Measurements from ENCODE around the gene ZNF454.
A peak's percentile ranks its signal among the peaks of the same experiment; 100 is the strongest.

The ZNF454 gene

GRCh38 chr5:178940569-178941360 lies at the start of gene ZNF454:
TSS of gene ZNF454 (plus strand) at chr5:178941198. CDS start at chr5:178942792, 1,594 bp downstream.
- DNase-seq (ENCODE audit: low spot score): no peak

GRCh38 chr5:178895615-178896571 lies 45.1 kb upstream of the ZNF454 start, which contains the start of gene ZFP2:
TSS of gene ZFP2 (plus strand) at chr5:178895913. CDS start at chr5:178931314, 35,401 bp downstream.
- peak; percentile 80 for DNase-seq (ENCODE audit: low spot score)

- no peak for DNase-seq (ENCODE audit: low spot score)
These were observed 41.7 kb upstream of the ZNF454 start for GRCh38 chr5:178899289-178899688.

- no peak for DNase-seq (ENCODE audit: low spot score)
These were observed 38.1 kb upstream of the ZNF454 start for GRCh38 chr5:178902849-178903248.

- DNase-seq (ENCODE audit: low spot score): no peak
These were observed 8.9 kb upstream of the ZNF454 start for GRCh38 chr5:178931846-178932760.

GRCh38 chr5:178941361-178941760 lies 363 bp downstream of the ZNF454 start:
- no peak for DNase-seq (ENCODE audit: low spot score)

- no peak for DNase-seq (ENCODE audit: low spot score)
These were observed 24.6 kb downstream of the ZNF454 start for GRCh38 chr5:178965465-178966055.

GRCh38 chr5:178981381-178981780 lies 40.4 kb downstream of the ZNF454 start:
- no peak for DNase-seq (ENCODE audit: low spot score)

- DNase-seq (ENCODE audit: low spot score): no peak
These were observed 41.9 kb downstream of the ZNF454 start for GRCh38 chr5:178982941-178983340.

GRCh38 chr5:178983728-178984127 lies 42.7 kb downstream of the ZNF454 start:
- no peak for DNase-seq (ENCODE audit: low spot score)

- no peak for DNase-seq (ENCODE audit: low spot score)
These were observed 43.4 kb downstream of the ZNF454 start for GRCh38 chr5:178984145-178985072.

- no peak for DNase-seq (ENCODE audit: low spot score)
These were observed 45.4 kb downstream of the ZNF454 start for GRCh38 chr5:178986326-178986960.

- DNase-seq (ENCODE audit: low spot score): no peak
These were observed 47.6 kb downstream of the ZNF454 start for GRCh38 chr5:178988436-178989220.

GRCh38 chr5:178989311-178989710 lies 48.3 kb downstream of the ZNF454 start:
- no peak for DNase-seq (ENCODE audit: low spot score)

GRCh38 chr5:178990491-178990890 lies 49.5 kb downstream of the ZNF454 start:
- DNase-seq (ENCODE audit: low spot score): no peak

- no peak for DNase-seq (ENCODE audit: low spot score)
These were observed 50.5 kb downstream of the ZNF454 start for GRCh38 chr5:178991190-178992145.

GRCh38 chr5:178992291-178992895 lies 51.4 kb downstream of the ZNF454 start:
- DNase-seq (ENCODE audit: low spot score): no peak
